ENCODE measurements around the gene PSMC1. TPM values are rescaled to one million over a fixed set of nuclear protein-coding genes. Genes with fewer than 3 reads are reported as not detected.

Gene PSMC1
- total RNA-seq, 1 experiment from 2014 or later = 132 TPM

- BruUV-seq (replicated peaks) = no TSS peak
- Histone ChIP-seq H3K36me3 (ENCODE audit: control insufficient read depth in 1 of 2, insufficient read depth in 2 of 2, low read length in 2 of 2) (peaks cover 24 to 27% of the 10 kb centered on the region in 2 experiments; a peak in 3 of 4 replicates), H3K9me2 (ENCODE audit: insufficient read depth) (no peaks in the 10 kb centered on the region), H3K4me1 (ENCODE audit: control insufficient read depth in 1 of 2, insufficient read depth in 2 of 2, low read length in 2 of 2) (peaks cover 0 to 7% of the 10 kb centered on the region in 2 experiments; a peak in 1 of 4 replicates), H3K9ac (ENCODE audit: low read length) (no peak overlapping the region), H3K27me3 (ENCODE audit: insufficient read depth, low read length) (no peaks in the 10 kb centered on the region), H3K4me2 (ENCODE audit: low read length) (no peak overlapping the region), H4K20me1 (ENCODE audit: insufficient read depth) (no peaks in the 10 kb centered on the region), H3K27ac (ENCODE audit: low read depth, low read length) (peak overlapping the region; percentile 13; the same call in 1 of the 2 replicates), H3K79me2 (ENCODE audit: insufficient read depth, low read length) (no peaks in the 10 kb centered on the region), H2AFZ (ENCODE audit: low read depth, low read length, poor library complexity, severe bottlenecking) (no peak overlapping the region), H3K4me3 (replicated peaks in 1 of 2; ENCODE audit: low read depth in 1 of 2, low read length in 2 of 2) (no peak overlapping the region), H3K9me3 (ENCODE audit: control insufficient read depth in 1 of 2, insufficient read depth in 1 of 2, low read depth in 1 of 2, low read length in 2 of 2) (no peaks in the 10 kb centered on the region)
- ChIA-PET RAD21 (ENCODE audit: low non-redundant PET in 1 of 2, low total read pairs in 2 of 2, uncharacterized antibody in 2 of 2, unreplicated experiment in 2 of 2) (no interaction called here), POLR2A (interaction anchor here (2.1 kb wide), 1 partner anchor 96 kb away, joined by 10 read pairs; the partner anchor contains the start of gene CALM1), CTCF (interaction anchor here (1.0 to 1.6 kb wide), 7 partner anchors 11 to 486 kb away, joined by 3 to 32 read pairs (median 4); no protein-coding TSS in a partner anchor)
- TF ChIP-seq POLR2A (IDR thresholded peaks at IDR 0.05; ENCODE audit: borderline replicate concordance, extremely low read depth, insufficient read depth, insufficient read length) = no peak
- TF ChIP-seq CEBPB (IDR thresholded peaks at IDR 0.05; ENCODE audit: low read depth) = 0 out of 2 replicates have a peak, but pooled peaks have one; percentile 25
- intact Hi-C loops (cut with micrococcal nuclease) = loop anchor here (1.0 to 10.0 kb wide), 3 partner anchors 219 to 454 kb away; no protein-coding TSS in a partner anchor
- peak; percentile 53 for ATAC-seq
- DNase-seq (ENCODE audit: low read depth, low spot score) = no peak
These were observed 44.3 kb downstream of the PSMC1 start for GRCh38 chr14:90300611-90301047.

- intact Hi-C loops (cut with micrococcal nuclease) = loop anchor here (1.0 to 10.0 kb wide), 3 partner anchors 218 to 454 kb away; no protein-coding TSS in a partner anchor
- Histone ChIP-seq H3K27me3 (ENCODE audit: insufficient read depth, low read length) (no peaks in the 10 kb centered on the region), H4K20me1 (ENCODE audit: insufficient read depth) (no peaks in the 10 kb centered on the region), H3K4me3 (replicated peaks in 1 of 2; ENCODE audit: low read depth in 1 of 2, low read length in 2 of 2) (no peak overlapping the region), H3K36me3 (ENCODE audit: control insufficient read depth in 1 of 2, insufficient read depth in 2 of 2, low read length in 2 of 2) (peaks cover 24% of the 10 kb centered on the region in 2 experiments; a peak in 3 of 4 replicates), H3K27ac (ENCODE audit: low read depth, low read length) (peak overlapping the region; percentile 13; the same call in 1 of the 2 replicates), H3K9me2 (ENCODE audit: insufficient read depth) (no peaks in the 10 kb centered on the region), H3K9me3 (ENCODE audit: control insufficient read depth in 1 of 2, insufficient read depth in 1 of 2, low read depth in 1 of 2, low read length in 2 of 2) (no peaks in the 10 kb centered on the region), H3K79me2 (ENCODE audit: insufficient read depth, low read length) (no peaks in the 10 kb centered on the region), H3K4me2 (ENCODE audit: low read length) (no peak overlapping the region), H2AFZ (ENCODE audit: low read depth, low read length, poor library complexity, severe bottlenecking) (no peak overlapping the region), H3K4me1 (ENCODE audit: control insufficient read depth in 1 of 2, insufficient read depth in 2 of 2, low read length in 2 of 2) (peaks cover 0 to 7% of the 10 kb centered on the region in 2 experiments; a peak in 1 of 4 replicates), H3K9ac (ENCODE audit: low read length) (no peak overlapping the region)
- RAD21 ChIA-PET (ENCODE audit: low non-redundant PET in 1 of 2, low total read pairs in 2 of 2, uncharacterized antibody in 2 of 2, unreplicated experiment in 2 of 2) = interaction anchor here in 1 of 2 experiments (0.7 kb wide), 1 partner anchor 29 kb away, joined by 3 read pairs; no protein-coding TSS in a partner anchor
- BruUV-seq (replicated peaks) = no TSS peak
- DNase-seq (ENCODE audit: low read depth, low spot score) = no peak
- TF ChIP-seq ELF1 (IDR thresholded peaks at IDR 0.05; ENCODE audit: borderline replicate concordance, low read depth) (no peak), EGR1 (IDR thresholded peaks at IDR 0.05; ENCODE audit: low read depth) (no peak), EZH2 (IDR thresholded peaks at IDR 0.05) (no peak), POLR2A (IDR thresholded peaks at IDR 0.05; ENCODE audit: borderline replicate concordance, extremely low read depth, insufficient read depth, insufficient read length) (no peak), SIN3A (IDR thresholded peaks at IDR 0.05; ENCODE audit: low read depth) (no peak)
- POLR2A ChIA-PET = interaction anchor here (2.1 kb wide), 1 partner anchor 96 kb away, joined by 10 read pairs; the partner anchor contains the start of gene CALM1
- peak; percentile 27; the same call in 1 of the 2 replicates for ATAC-seq
- CTCF ChIA-PET = interaction anchor here (0.6 to 1.6 kb wide), 14 partner anchors 12 to 495 kb away, joined by 3 to 32 read pairs (median 3); no protein-coding TSS in a partner anchor
These were observed 44.8 kb downstream of the PSMC1 start for GRCh38 chr14:90301122-90301521.
